ENCODE measurements around the gene SPACA9.
A peak's percentile ranks its signal among the peaks of the same experiment; 100 is the strongest.

Gene SPACA9

GRCh38 chr9:132840980-132841379 is 37.7 kb upstream of the SPACA9 start:
- H3K4me1 ChIP-seq (ENCODE audit: insufficient read depth, low read length) = no peaks in the 10 kb centered on the region
- H3K9me3 ChIP-seq (ENCODE audit: insufficient read depth, low read length, severe bottlenecking) = no peaks in the 10 kb centered on the region
- TF ChIP-seq EZH2 (IDR thresholded peaks at IDR 0.05; ENCODE audit: borderline replicate concordance, low read depth, low read length, severe bottlenecking) (no peak), CTCF (IDR thresholded peaks at IDR 0.05; ENCODE audit: borderline replicate concordance, extremely low read depth, low read length, poor library complexity, severe bottlenecking) (no peak)
- DNase-seq (no peak), ATAC-seq (ENCODE audit: insufficient read depth, low read depth) (no peak)
- no peaks in the 10 kb centered on the region for H3K36me3 ChIP-seq (ENCODE audit: insufficient read depth, low read length)
- H4K20me1 ChIP-seq (ENCODE audit: insufficient read depth, low read length) = no peaks in the 10 kb centered on the region
- no peaks in the 10 kb centered on the region for H3K27me3 ChIP-seq (ENCODE audit: insufficient read depth, low read length, poor library complexity)
- H3K9ac ChIP-seq (ENCODE audit: low read depth, low read length) = no peak overlapping the region
- H2AFZ ChIP-seq (ENCODE audit: low read depth, low read length) = no peak overlapping the region
- no peaks in the 10 kb centered on the region for H3K79me2 ChIP-seq (ENCODE audit: insufficient read depth, low read length)
- H3K4me3 ChIP-seq (ENCODE audit: low read depth in 1 of 2, low read length in 2 of 2) = no peak overlapping the region
- H3K27ac ChIP-seq (ENCODE audit: low read length) = no peak overlapping the region
- no peak overlapping the region for H3K4me2 ChIP-seq (ENCODE audit: insufficient read depth, low read length)

GRCh38 chr9:132842124-132843044 is 36.3 kb upstream of the SPACA9 start:
- H3K9ac ChIP-seq (ENCODE audit: low read depth, low read length) = no peak overlapping the region
- no peak for TF ChIP-seq CTCF (IDR thresholded peaks at IDR 0.05; ENCODE audit: borderline replicate concordance, extremely low read depth, low read length, poor library complexity, severe bottlenecking)
- no peak for TF ChIP-seq EZH2 (IDR thresholded peaks at IDR 0.05; ENCODE audit: borderline replicate concordance, low read depth, low read length, severe bottlenecking)
- no peaks in the 10 kb centered on the region for H3K27me3 ChIP-seq (ENCODE audit: insufficient read depth, low read length, poor library complexity)
- no peaks in the 10 kb centered on the region for H4K20me1 ChIP-seq (ENCODE audit: insufficient read depth, low read length)
- no peak overlapping the region for H2AFZ ChIP-seq (ENCODE audit: low read depth, low read length)
- H3K4me2 ChIP-seq (ENCODE audit: insufficient read depth, low read length) = no peak overlapping the region
- H3K27ac ChIP-seq (ENCODE audit: low read length) = no peak overlapping the region
- no peak for ATAC-seq (ENCODE audit: insufficient read depth, low read depth)
- no peaks in the 10 kb centered on the region for H3K36me3 ChIP-seq (ENCODE audit: insufficient read depth, low read length)
- H3K4me3 ChIP-seq (ENCODE audit: low read depth in 1 of 2, low read length in 2 of 2) = no peak overlapping the region
- no peak for DNase-seq
- no peaks in the 10 kb centered on the region for H3K9me3 ChIP-seq (ENCODE audit: insufficient read depth, low read length, severe bottlenecking)
- H3K4me1 ChIP-seq (ENCODE audit: insufficient read depth, low read length) = no peaks in the 10 kb centered on the region
- H3K79me2 ChIP-seq (ENCODE audit: insufficient read depth, low read length) = no peaks in the 10 kb centered on the region

GRCh38 chr9:132846109-132846917 is 32.4 kb upstream of the SPACA9 start:
- no peaks in the 10 kb centered on the region for H3K27me3 ChIP-seq (ENCODE audit: insufficient read depth, low read length, poor library complexity)
- H3K9me3 ChIP-seq (ENCODE audit: insufficient read depth, low read length, severe bottlenecking) = no peaks in the 10 kb centered on the region
- H4K20me1 ChIP-seq (ENCODE audit: insufficient read depth, low read length) = no peaks in the 10 kb centered on the region
- no peak overlapping the region for H3K27ac ChIP-seq (ENCODE audit: low read length)
- H3K4me3 ChIP-seq (ENCODE audit: low read depth in 1 of 2, low read length in 2 of 2) = no peak overlapping the region
- ATAC-seq (ENCODE audit: insufficient read depth, low read depth) (no peak), DNase-seq (peak; percentile 44)
- TF ChIP-seq EZH2 (IDR thresholded peaks at IDR 0.05; ENCODE audit: borderline replicate concordance, low read depth, low read length, severe bottlenecking) (no peak), CTCF (IDR thresholded peaks at IDR 0.05; ENCODE audit: borderline replicate concordance, extremely low read depth, low read length, poor library complexity, severe bottlenecking) (no peak)
- no peak overlapping the region for H3K4me2 ChIP-seq (ENCODE audit: insufficient read depth, low read length)
- no peak overlapping the region for H2AFZ ChIP-seq (ENCODE audit: low read depth, low read length)
- H3K9ac ChIP-seq (ENCODE audit: low read depth, low read length) = no peak overlapping the region
- H3K79me2 ChIP-seq (ENCODE audit: insufficient read depth, low read length) = no peaks in the 10 kb centered on the region
- no peaks in the 10 kb centered on the region for H3K36me3 ChIP-seq (ENCODE audit: insufficient read depth, low read length)
- H3K4me1 ChIP-seq (ENCODE audit: insufficient read depth, low read length) = peaks cover 23% of the 10 kb centered on the region

Measured in DND-41 (cell line).